Loucy (cell line): Measurements from ENCODE around the gene ZDHHC14.

ENCODE experiments used
- H2AFZ ChIP-seq: fragments of 200-600 bp; sonication (generic); 2 replicates; pipeline ENCODE4 v1.6.0; 2016; ENCODE audit warnings: antibody characterized with exemption, mild to moderate bottlenecking, low read length, moderate library complexity
- H3F3A ChIP-seq: fragments of 200-600 bp; 2 replicates; pipeline ENCODE4 v1.6.0; 2016; ENCODE audit warnings: antibody characterized with exemption, low read depth, mild to moderate bottlenecking
- H3K27me3 ChIP-seq: fragments of 200-600 bp; sonication (generic); 2 replicates; pipeline ENCODE4 v1.6.1; 2014; ENCODE audit warnings: low read length, mild to moderate bottlenecking; ENCODE audit not compliant: insufficient read depth, poor library complexity, severe bottlenecking
- H3K36me3 ChIP-seq: fragments of 200-600 bp; sonication (generic); 2 replicates; pipeline ENCODE4 v1.6.1; 2016; ENCODE audit warnings: low read length; ENCODE audit not compliant: insufficient read depth
- H3K4me1 ChIP-seq: fragments of 200-600 bp; sonication (generic); 2 replicates; pipeline ENCODE4 v1.5.1; 2014; ENCODE audit warnings: low read length, mild to moderate bottlenecking; ENCODE audit not compliant: insufficient read depth, poor library complexity, severe bottlenecking
- H3K4me2 ChIP-seq: fragments of 200-600 bp; sonication (generic); 2 replicates; pipeline ENCODE4 v1.6.0; 2014; ENCODE audit warnings: antibody characterized with exemption, low read length, low read depth, mild to moderate bottlenecking; ENCODE audit not compliant: poor library complexity, severe bottlenecking
- H3K4me3 ChIP-seq: fragments of 200-600 bp; sonication (generic); 2 replicates; pipeline ENCODE4 v1.5.1; 2014; ENCODE audit warnings: low read length, mild to moderate bottlenecking, mixed read lengths; ENCODE audit not compliant: poor library complexity, severe bottlenecking
- H3K79me2 ChIP-seq: fragments of 200-600 bp; sonication (generic); 2 replicates; pipeline ENCODE4 v1.6.1; 2014; ENCODE audit warnings: low read length; ENCODE audit not compliant: insufficient read depth
- H3K9ac ChIP-seq: fragments of 200-600 bp; sonication (generic); 2 replicates; pipeline ENCODE4 v1.6.0; 2014; ENCODE audit warnings: mild to moderate bottlenecking, low read depth, low read length, moderate library complexity; ENCODE audit not compliant: poor library complexity, severe bottlenecking
- H3K9me2 ChIP-seq: fragments of 200-600 bp; sonication (generic); replicated peaks from 2 replicates; pipeline ENCODE4 v1.6.1; 2016; ENCODE audit warnings: low read depth, low read length, mixed read lengths
- H3K9me3 ChIP-seq: fragments of 200-600 bp; sonication (generic); 2 replicates; pipeline ENCODE4 v1.6.1; 2014; ENCODE audit warnings: mild to moderate bottlenecking, antibody characterized with exemption, low read length, low read depth; ENCODE audit not compliant: insufficient read depth
- H4K20me1 ChIP-seq: fragments of 200-600 bp; sonication (generic); 2 replicates; pipeline ENCODE4 v1.6.0; 2014; ENCODE audit warnings: antibody characterized with exemption, low read length, mild to moderate bottlenecking; ENCODE audit not compliant: insufficient read depth, poor library complexity, severe bottlenecking
- EZH2phosphoT487 ChIP-seq: fragments of 200-600 bp; IDR thresholded peaks from 2 replicates; pipeline ENCODE4 v1.6.1; 2018; ENCODE audit warnings: antibody characterized with exemption, mild to moderate bottlenecking, moderate library complexity, borderline replicate concordance
- TF ChIP-seq, protein P1 (sequence below): fragments of 200-600 bp; sonication (generic); conservative IDR thresholded peaks from 2 replicates; pipeline ENCODE4 v1.5.1; 2014; ENCODE audit warnings: mild to moderate bottlenecking, antibody characterized with exemption, low read length

The ZDHHC14 gene

DNA sequence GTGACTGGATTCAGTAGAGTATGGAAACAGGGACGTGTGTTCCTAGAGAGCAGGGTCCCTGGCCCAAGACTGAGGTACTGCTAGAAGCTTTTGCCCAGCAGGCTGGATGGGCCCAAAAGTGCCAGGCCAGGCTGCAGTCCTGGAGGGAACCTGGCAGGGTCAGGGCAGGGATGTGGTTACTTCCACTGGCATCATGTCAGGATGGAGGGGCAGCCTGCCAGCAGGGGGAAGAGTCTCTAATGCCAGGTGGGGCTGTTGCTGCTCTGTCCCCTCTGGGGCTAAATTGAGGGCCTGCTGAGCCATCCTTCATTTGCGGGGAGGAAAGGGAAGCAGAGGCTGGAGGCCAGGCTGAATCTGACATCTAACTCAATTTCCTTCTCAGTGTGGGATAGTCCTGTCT lies 17.2 kb downstream of the ZDHHC14 start:
- H3K4me3 ChIP-seq = no peak overlapping the region
- no peaks in the 10 kb centered on the region for H4K20me1 ChIP-seq
- no peaks in the 10 kb centered on the region for H3K9me2 ChIP-seq
- H3K9ac ChIP-seq = no peak overlapping the region
- H3K27me3 ChIP-seq = no peaks in the 10 kb centered on the region
- H3F3A ChIP-seq = no peaks in the 10 kb centered on the region
- TF ChIP-seq, protein P1, sequence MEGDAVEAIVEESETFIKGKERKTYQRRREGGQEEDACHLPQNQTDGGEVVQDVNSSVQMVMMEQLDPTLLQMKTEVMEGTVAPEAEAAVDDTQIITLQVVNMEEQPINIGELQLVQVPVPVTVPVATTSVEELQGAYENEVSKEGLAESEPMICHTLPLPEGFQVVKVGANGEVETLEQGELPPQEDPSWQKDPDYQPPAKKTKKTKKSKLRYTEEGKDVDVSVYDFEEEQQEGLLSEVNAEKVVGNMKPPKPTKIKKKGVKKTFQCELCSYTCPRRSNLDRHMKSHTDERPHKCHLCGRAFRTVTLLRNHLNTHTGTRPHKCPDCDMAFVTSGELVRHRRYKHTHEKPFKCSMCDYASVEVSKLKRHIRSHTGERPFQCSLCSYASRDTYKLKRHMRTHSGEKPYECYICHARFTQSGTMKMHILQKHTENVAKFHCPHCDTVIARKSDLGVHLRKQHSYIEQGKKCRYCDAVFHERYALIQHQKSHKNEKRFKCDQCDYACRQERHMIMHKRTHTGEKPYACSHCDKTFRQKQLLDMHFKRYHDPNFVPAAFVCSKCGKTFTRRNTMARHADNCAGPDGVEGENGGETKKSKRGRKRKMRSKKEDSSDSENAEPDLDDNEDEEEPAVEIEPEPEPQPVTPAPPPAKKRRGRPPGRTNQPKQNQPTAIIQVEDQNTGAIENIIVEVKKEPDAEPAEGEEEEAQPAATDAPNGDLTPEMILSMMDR = no peak
- TF ChIP-seq EZH2phosphoT487 = no peak
- no peaks in the 10 kb centered on the region for H3K36me3 ChIP-seq
- peaks cover 4% of the 10 kb centered on the region for H3K4me1 ChIP-seq
- no peak overlapping the region for H2AFZ ChIP-seq
- no peaks in the 10 kb centered on the region for H3K79me2 ChIP-seq
- no peak overlapping the region for H3K4me2 ChIP-seq
- H3K9me3 ChIP-seq = no peaks in the 10 kb centered on the region

DNA sequence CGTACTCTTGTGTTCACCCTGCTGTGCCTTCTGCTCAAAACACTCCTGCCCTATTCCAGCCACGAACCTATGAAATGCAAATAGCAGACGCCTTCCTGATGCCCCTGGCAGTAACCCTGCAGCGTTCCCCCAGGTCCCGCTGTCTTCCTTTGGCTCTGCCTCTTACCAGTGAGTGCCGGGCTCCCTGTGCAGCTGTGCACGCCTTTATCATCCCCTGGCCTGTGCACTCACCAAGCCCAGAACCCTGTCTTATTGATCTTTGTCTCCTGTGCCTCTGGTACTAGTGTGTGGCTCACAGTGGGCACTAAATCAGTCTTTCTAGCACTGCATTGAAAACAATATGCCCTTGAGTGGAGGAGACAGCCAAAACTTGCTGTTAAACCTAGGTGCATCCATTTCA lies 19.7 kb downstream of the ZDHHC14 start:
- H3K9me2 ChIP-seq = no peaks in the 10 kb centered on the region

DNA sequence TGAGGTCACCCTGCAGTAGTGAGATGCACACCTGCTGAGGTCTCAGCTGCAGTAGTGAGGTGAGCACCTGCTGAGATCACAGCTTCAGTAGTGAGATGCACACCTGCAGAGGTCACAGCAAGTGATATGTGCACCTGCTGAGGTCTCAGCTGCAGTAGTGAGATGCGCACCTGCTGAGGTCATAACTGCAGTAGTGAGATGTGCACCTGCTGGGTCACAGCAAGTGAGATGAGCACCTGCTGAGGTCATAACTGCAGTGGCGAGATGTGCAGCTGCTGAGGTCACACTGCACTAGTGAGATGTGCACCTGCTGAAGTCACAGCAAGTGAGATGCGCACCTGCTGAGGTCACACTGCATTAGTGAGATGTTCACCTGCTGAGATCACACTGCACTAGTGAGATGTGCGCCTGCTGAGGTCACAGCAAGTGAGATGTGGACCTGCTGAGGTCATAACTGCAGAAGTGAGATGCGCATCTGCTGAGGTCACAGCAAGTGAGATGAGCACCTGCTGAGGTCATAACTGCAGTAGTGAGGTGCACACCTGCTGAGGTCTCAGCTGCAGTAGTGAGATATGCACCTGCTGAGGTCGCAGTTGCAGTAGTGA lies 20.8 kb downstream of the ZDHHC14 start:
- Histone ChIP-seq H3K4me3 (no peak overlapping the region), H3K9me3 (no peaks in the 10 kb centered on the region), H3K79me2 (no peaks in the 10 kb centered on the region), H3K27me3 (no peaks in the 10 kb centered on the region), H4K20me1 (no peaks in the 10 kb centered on the region), H3K4me2 (no peak overlapping the region), H3K9me2 (no peaks in the 10 kb centered on the region), H3K36me3 (no peaks in the 10 kb centered on the region), H2AFZ (no peak overlapping the region), H3K9ac (no peak overlapping the region), H3F3A (no peaks in the 10 kb centered on the region), H3K4me1 (no peaks in the 10 kb centered on the region)
- TF ChIP-seq EZH2phosphoT487 = no peak
- TF ChIP-seq, protein P1 = no peak

More for the DNA sequence above, 19.7 kb downstream of the ZDHHC14 start:
- Histone ChIP-seq H3K9ac (no peak overlapping the region), H3F3A (no peaks in the 10 kb centered on the region), H3K36me3 (no peaks in the 10 kb centered on the region), H2AFZ (no peak overlapping the region), H3K79me2 (no peaks in the 10 kb centered on the region), H3K4me3 (no peak overlapping the region), H3K4me1 (no peaks in the 10 kb centered on the region), H4K20me1 (no peaks in the 10 kb centered on the region), H3K27me3 (no peaks in the 10 kb centered on the region), H3K9me3 (no peaks in the 10 kb centered on the region), H3K4me2 (no peak overlapping the region)
- no peak for TF ChIP-seq EZH2phosphoT487
- TF ChIP-seq, protein P1 = no peak
